ENCODE data around the gene ADK. TPM values are rescaled to one million over a fixed set of nuclear protein-coding genes. Genes with fewer than 3 reads are reported as not detected.

The ADK gene
- total and polyA plus RNA-seq, 2 of the 13 experiments (the other 11 are each of a cell fraction or from before 2014, with no cell fraction given) = 48.6 to 79.1 TPM

GRCh38 chr10:74379474-74379873, 228.5 kb downstream of the ADK start:
- DNase-seq (ENCODE audit: low spot score) (no peak), ATAC-seq (no peak), FAIRE-seq (no peak)
- ChIA-PET CTCF (ENCODE audit: low intra/inter-chr PET ratio, low total read pairs) (no interaction called here), POLR2A (interaction anchor here (0.6 kb wide), 1 partner anchor 445 kb away, joined by 3 read pairs; no protein-coding TSS in a partner anchor)
- WGBS (ENCODE audit: low lambda C conversion rate) = 96% methylated on average over 3 of the region's 3 CpGs
- in situ Hi-C loops (cut with HindIII; ENCODE audit: extremely low pct_ligation_motif_present, low pct_unique_long_range_greater_than_20kb) (no loop called here), intact Hi-C loops (cut with micrococcal nuclease; ENCODE audit: unreplicated experiment) (no loop called here)
- Histone ChIP-seq H3K36me3 (replicated peaks in 1 of 2; ENCODE audit: control insufficient read depth in 1 of 2, insufficient read depth in 2 of 2, low read length in 2 of 2) (no peaks in the 10 kb centered on the region), H3K4me1 (ENCODE audit: insufficient read depth, low read length) (peaks cover 18% of the 10 kb centered on the region), H3K4me2 (ENCODE audit: low read depth, low read length) (no peak overlapping the region), H3K27me3 (ENCODE audit: control insufficient read depth in 1 of 2, insufficient read depth in 2 of 2, low read length in 2 of 2) (no peaks in the 10 kb centered on the region), H3K9me3 (ENCODE audit: low read length) (no peaks in the 10 kb centered on the region), H3K27ac (ENCODE audit: extremely low read length, insufficient read depth, low read length) (no peak overlapping the region), H3K4me3 (replicated peaks in 1 of 3; ENCODE audit: insufficient read depth in 1 of 3, low read depth in 2 of 3, low read length in 3 of 3) (no peak overlapping the region), H4K20me1 (ENCODE audit: insufficient read depth, low read length) (no peaks in the 10 kb centered on the region), H3K9ac (ENCODE audit: insufficient read depth, low read depth, low read length) (no peak overlapping the region), H2AFZ (ENCODE audit: low read length) (no peak overlapping the region), H3K79me2 (ENCODE audit: insufficient read depth, low read length) (peaks cover 2% of the 10 kb centered on the region)
- BruUV-seq (replicated peaks) = no TSS peak
- no peak for TF ChIP-seq MEIS1 (CRISPR knock-in tag; IDR thresholded peaks at IDR 0.05; ENCODE audit: borderline replicate concordance)
- TF ChIP-seq ZNF10 (CRISPR knock-in tag; IDR thresholded peaks at IDR 0.05; ENCODE audit: borderline replicate concordance, low read depth) = no peak
- no peak for TF ChIP-seq ZNF770 (CRISPR knock-in tag; IDR thresholded peaks at IDR 0.05)
- TF ChIP-seq MTA3 (CRISPR knock-in tag; IDR thresholded peaks at IDR 0.05) = no peak
- no peak for TF ChIP-seq ZNF558 (CRISPR knock-in tag; IDR thresholded peaks at IDR 0.05; ENCODE audit: borderline replicate concordance)
- TF ChIP-seq CBX5 (CRISPR knock-in tag; IDR thresholded peaks at IDR 0.05; ENCODE audit: borderline replicate concordance) = no peak
- no peak for TF ChIP-seq ARID2 (CRISPR knock-in tag; IDR thresholded peaks at IDR 0.05; ENCODE audit: borderline replicate concordance)
- no peak for TF ChIP-seq PHF8 (CRISPR knock-in tag; IDR thresholded peaks at IDR 0.05)
- TF ChIP-seq ELF4 (CRISPR knock-in tag; IDR thresholded peaks at IDR 0.05; ENCODE audit: borderline replicate concordance) = no peak
- TF ChIP-seq ZNF713 (CRISPR knock-in tag; IDR thresholded peaks at IDR 0.05) = no peak
- TF ChIP-seq ZNF619 (CRISPR knock-in tag; IDR thresholded peaks at IDR 0.05) = no peak
- TF ChIP-seq ZNF318 (CRISPR knock-in tag; IDR thresholded peaks at IDR 0.05) = no peak
- no peak for TF ChIP-seq ZIK1 (CRISPR knock-in tag; IDR thresholded peaks at IDR 0.05; ENCODE audit: borderline replicate concordance, low read depth)
- no peak for TF ChIP-seq RXRB (CRISPR knock-in tag; IDR thresholded peaks at IDR 0.05; ENCODE audit: borderline replicate concordance)
- no peak for TF ChIP-seq PLRG1 (conservative IDR thresholded peaks at IDR 0.05)
